Gastrocnemius medialis (tissue), 4 donors: ENCODE results near the gene UNC45B.

Experiments
- POLR2A ChIP-seq, 2 donors: fragments of 450-650 bp; IDR thresholded peaks; one replicate each; pipeline ENCODE4 v1.6.1; 2017; ENCODE audit warnings: antibody characterized with exemption in 2 of 2, mild to moderate bottlenecking in 2 of 2, moderate library complexity in 2 of 2
- TF ChIP-seq, protein P1 (sequence below), 5 experiments: fragments of 450-650 bp in 3 of 5; fragments of 200-600 bp in 2 of 5; sonication (generic) in 2 of 5; IDR thresholded peaks in 4 of 5; conservative IDR thresholded peaks in 1 of 5; 1 replicate in 4 of 5; 2 replicates in 1 of 5; pipeline ENCODE4 v1.5.1; 2016 to 2019; ENCODE audit warnings: antibody characterized with exemption in 5 of 5, mild to moderate bottlenecking in 3 of 5, moderate library complexity in 3 of 5

DNA sequence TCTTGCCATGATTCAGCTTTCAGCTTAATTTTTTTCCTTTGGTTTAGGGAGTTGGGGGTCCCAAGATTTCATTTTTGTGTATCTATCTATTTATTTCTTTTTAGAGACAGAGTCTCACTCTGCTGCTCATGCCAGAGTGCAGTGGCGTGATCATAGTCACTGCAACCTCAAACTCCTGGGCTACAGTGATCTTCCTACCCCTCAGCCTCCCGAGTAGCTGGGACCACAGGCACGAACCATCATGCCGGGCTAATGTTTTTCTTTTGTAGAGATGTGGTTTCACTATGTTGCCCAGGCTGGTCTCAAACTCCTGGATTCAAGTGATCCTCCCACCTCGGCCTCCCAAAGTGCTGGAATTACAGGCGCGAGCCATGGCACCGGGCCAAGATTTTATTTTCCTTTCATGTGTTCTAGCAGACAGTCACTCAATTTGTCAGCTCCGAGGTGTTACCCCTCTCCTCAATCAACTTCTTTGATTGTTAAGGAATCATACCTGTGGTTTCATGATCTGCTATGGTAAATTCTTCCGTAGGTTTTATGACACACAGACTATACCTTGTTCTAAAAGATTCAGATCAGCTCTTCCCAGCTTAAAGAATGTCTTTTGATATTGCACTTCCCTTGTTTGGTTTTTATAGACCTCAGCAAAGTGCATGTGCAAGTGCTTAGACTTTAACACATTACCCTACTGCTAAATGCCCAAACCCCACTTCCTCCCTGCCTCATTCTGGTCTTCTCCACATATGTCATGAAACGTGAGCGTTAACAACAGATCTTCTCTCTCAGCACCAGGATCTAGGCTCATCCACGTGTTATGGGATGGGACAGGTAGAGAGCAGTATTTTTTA, 13.0 kb downstream of the UNC45B start:
- TF ChIP-seq, protein P1, sequence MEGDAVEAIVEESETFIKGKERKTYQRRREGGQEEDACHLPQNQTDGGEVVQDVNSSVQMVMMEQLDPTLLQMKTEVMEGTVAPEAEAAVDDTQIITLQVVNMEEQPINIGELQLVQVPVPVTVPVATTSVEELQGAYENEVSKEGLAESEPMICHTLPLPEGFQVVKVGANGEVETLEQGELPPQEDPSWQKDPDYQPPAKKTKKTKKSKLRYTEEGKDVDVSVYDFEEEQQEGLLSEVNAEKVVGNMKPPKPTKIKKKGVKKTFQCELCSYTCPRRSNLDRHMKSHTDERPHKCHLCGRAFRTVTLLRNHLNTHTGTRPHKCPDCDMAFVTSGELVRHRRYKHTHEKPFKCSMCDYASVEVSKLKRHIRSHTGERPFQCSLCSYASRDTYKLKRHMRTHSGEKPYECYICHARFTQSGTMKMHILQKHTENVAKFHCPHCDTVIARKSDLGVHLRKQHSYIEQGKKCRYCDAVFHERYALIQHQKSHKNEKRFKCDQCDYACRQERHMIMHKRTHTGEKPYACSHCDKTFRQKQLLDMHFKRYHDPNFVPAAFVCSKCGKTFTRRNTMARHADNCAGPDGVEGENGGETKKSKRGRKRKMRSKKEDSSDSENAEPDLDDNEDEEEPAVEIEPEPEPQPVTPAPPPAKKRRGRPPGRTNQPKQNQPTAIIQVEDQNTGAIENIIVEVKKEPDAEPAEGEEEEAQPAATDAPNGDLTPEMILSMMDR (IDR thresholded peaks at IDR 0.05 in 4 of 5, conservative IDR thresholded peaks at IDR 0.05 in 1 of 5): no peak
- TF ChIP-seq POLR2A (IDR thresholded peaks at IDR 0.05): no peak
